RWPE2 (cell line): Measurements from ENCODE around the gene ETV5.

ENCODE experiments used
- ATAC-seq: fragments of 200-7000 bp; cut with Tn5 transposase; 3 replicates; pipeline ENCODE4 v1.9.1; 2021; ENCODE audit warnings: low read depth
- DNase-seq: peaks from one replicate; pipeline ENCODE4 v3.0.0-alpha.2; 2020; ENCODE audit warnings: low spot score
- H3K27ac ChIP-seq: fragments of 450-650 bp; 2 replicates; pipeline ENCODE4 v1.5.1; 2017; ENCODE audit warnings: mild to moderate bottlenecking; ENCODE audit not compliant: poor library complexity, severe bottlenecking
- H3K27me3 ChIP-seq: fragments of 250-450 bp; sonication (Bioruptor Pico); 2 replicates; pipeline ENCODE4 v1.5.1; 2021; ENCODE audit warnings: mild to moderate bottlenecking, moderate library complexity; ENCODE audit not compliant: insufficient read depth, poor library complexity, severe bottlenecking
- H3K36me3 ChIP-seq: fragments of 250-450 bp; sonication (Bioruptor Pico); 2 replicates; pipeline ENCODE4 v1.5.1; 2020; ENCODE audit warnings: low read depth, mild to moderate bottlenecking, moderate library complexity
- H3K4me1 ChIP-seq: fragments of 250-450 bp; sonication (Bioruptor Pico); 2 replicates; pipeline ENCODE4 v1.5.1; 2021; ENCODE audit warnings: mild to moderate bottlenecking, moderate library complexity; ENCODE audit not compliant: insufficient read depth, poor library complexity, severe bottlenecking
- H3K4me3 ChIP-seq: fragments of 250-450 bp; sonication (Bioruptor Pico); 2 replicates; pipeline ENCODE4 v1.5.1; 2021; ENCODE audit warnings: mild to moderate bottlenecking, moderate library complexity; ENCODE audit not compliant: severe bottlenecking
- H3K9me3 ChIP-seq: fragments of 250-450 bp; sonication (Bioruptor Pico); 2 replicates; pipeline ENCODE4 v1.5.1; 2021; ENCODE audit warnings: mild to moderate bottlenecking, moderate library complexity; ENCODE audit not compliant: severe bottlenecking
- TF ChIP-seq, protein P1 (sequence below): fragments of 450-650 bp; IDR thresholded peaks from one replicate; pipeline ENCODE4 v1.5.1; 2017; ENCODE audit warnings: mild to moderate bottlenecking, moderate library complexity; ENCODE audit not compliant: poor library complexity, severe bottlenecking

The ETV5 gene

DNA sequence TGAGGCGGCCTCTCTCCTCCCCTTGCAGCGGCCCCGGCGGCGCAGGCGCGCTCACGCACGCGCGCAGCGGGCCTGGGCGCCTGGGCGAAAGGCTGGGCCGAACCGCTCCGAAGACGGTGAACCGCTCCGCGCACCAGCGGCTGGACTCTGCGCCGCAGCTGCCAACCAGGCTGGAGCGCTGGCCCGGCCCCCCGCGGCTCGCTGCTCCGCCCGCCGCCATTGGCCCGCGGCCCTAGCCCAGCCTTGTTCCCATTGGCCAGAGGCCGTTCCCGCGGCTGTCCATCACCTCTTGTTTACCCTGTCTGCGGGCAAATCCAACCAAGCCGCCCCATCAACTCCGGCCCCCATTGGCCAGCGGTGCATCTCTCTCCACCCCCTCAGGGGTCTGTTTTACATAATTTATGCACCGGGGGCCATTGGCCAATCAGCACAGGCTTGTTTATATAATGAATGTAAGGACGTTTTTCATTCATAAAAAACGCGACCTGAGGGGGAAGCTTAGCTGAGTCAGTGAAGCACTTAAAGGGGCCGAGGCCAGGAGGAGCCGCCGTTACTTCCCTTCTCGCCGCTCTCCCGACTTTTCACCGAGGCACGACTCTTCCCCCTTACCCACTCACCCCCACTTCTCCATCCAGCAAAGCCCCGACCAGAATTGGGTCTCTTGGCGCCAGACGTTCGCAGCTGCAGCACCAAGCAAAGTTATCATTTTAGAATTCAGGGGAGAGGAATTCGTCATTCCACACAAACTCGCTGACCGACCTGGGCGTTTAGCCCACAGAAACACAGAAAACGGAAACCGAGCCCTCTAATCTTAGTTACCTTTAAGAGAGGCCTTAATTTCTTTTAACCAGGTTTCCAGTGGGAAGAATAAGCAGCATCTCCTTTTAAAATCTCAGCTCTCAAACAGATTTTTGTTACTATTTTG, at the start of gene ETV5:
Gene ETV5 (minus strand): TSS at position 149 of the 925 bp plus-strand sequence. CDS start 3,221 bp downstream, outside the sequence.
- H3K36me3 ChIP-seq, result peaks cover 13% of the 10 kb centered on the region
- DNase-seq (peak; percentile 99), ATAC-seq (peak; percentile 88)
- no peaks in the 10 kb centered on the region for H3K9me3 ChIP-seq
- TF ChIP-seq, protein P1, sequence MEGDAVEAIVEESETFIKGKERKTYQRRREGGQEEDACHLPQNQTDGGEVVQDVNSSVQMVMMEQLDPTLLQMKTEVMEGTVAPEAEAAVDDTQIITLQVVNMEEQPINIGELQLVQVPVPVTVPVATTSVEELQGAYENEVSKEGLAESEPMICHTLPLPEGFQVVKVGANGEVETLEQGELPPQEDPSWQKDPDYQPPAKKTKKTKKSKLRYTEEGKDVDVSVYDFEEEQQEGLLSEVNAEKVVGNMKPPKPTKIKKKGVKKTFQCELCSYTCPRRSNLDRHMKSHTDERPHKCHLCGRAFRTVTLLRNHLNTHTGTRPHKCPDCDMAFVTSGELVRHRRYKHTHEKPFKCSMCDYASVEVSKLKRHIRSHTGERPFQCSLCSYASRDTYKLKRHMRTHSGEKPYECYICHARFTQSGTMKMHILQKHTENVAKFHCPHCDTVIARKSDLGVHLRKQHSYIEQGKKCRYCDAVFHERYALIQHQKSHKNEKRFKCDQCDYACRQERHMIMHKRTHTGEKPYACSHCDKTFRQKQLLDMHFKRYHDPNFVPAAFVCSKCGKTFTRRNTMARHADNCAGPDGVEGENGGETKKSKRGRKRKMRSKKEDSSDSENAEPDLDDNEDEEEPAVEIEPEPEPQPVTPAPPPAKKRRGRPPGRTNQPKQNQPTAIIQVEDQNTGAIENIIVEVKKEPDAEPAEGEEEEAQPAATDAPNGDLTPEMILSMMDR, result no peak
- H3K4me1 ChIP-seq, result peaks cover 25% of the 10 kb centered on the region
- peak within 1 kb of the TSS; percentile 61 for H3K4me3 ChIP-seq
- no peaks in the 10 kb centered on the region for H3K27me3 ChIP-seq
- H3K27ac ChIP-seq, result peak within 1 kb of the TSS; percentile 76

DNA sequence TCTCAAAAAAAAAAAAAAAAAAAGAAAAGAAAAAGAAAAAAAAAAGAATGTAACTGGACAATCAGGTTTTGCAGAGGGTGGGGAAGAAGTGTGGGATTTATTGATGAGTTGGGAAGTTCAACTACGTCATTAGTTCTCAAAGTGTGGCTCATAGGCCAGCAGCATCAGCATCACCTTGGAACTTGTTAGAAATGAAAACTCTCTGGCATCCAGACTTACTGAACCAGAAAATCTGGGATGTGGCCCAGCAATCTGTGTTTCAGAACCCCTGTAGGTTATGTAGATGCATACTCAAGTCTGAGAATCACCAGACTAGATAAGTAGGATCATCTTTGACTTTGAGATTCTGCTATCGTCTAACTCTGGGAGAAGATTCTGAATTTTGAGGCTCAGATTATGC, 45.8 kb upstream of the ETV5 start:
- TF ChIP-seq, protein P1, result no peak
- Histone ChIP-seq H3K27me3 (no peaks in the 10 kb centered on the region), H3K4me3 (no peak overlapping the region), H3K9me3 (no peaks in the 10 kb centered on the region), H3K27ac (no peak overlapping the region), H3K4me1 (no peaks in the 10 kb centered on the region), H3K36me3 (no peaks in the 10 kb centered on the region)
- ATAC-seq, result no peak
- no peak for DNase-seq

DNA sequence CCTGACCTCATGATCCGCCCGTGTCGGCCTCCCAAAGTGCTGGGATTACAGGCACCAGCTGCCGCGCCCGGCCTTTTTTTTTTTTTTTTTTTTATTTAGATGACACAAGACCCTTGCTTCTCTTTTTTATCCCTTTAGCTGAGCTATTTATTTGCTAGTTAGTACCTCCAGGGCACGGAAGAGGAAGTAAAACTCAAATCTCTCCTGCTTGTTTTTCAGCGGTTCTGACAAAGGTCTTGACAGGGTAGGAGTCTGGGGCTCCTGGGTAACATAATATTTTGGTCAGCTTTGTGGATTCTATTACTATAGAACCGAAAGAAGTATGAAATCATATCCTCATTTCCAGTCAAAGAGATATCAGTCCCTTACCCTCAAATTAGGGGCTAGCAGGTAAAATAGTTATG, 44.0 kb upstream of the ETV5 start:
- no peaks in the 10 kb centered on the region for H3K9me3 ChIP-seq
- TF ChIP-seq, protein P1, result no peak
- H3K36me3 ChIP-seq, result no peaks in the 10 kb centered on the region
- no peaks in the 10 kb centered on the region for H3K4me1 ChIP-seq
- ATAC-seq (no peak), DNase-seq (no peak)
- no peak overlapping the region for H3K27ac ChIP-seq
- no peak overlapping the region for H3K4me3 ChIP-seq
- no peaks in the 10 kb centered on the region for H3K27me3 ChIP-seq

DNA sequence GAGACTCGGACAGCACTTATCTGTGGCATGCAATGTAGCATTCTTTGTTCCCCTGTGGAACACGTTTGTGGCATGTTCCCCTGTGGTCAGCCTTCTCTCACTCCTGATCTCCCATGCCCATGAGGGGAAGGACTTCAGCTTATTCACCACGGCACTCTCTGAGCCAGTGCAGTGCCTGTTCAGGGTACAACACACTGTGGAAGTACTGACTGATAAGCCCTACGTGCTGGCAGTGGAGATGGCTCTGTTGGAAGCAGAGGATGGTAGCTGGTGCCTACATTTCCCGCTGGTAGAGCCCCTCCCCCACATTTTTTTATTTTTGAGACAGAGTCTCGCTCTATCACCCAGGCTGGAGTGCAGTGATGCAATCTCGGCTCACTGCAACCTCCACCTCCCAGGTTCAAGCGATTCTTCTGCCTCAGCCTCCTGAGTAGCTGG, 43.5 kb upstream of the ETV5 start:
- Histone ChIP-seq H3K36me3 (no peaks in the 10 kb centered on the region), H3K27ac (no peak overlapping the region), H3K4me1 (no peaks in the 10 kb centered on the region), H3K9me3 (no peaks in the 10 kb centered on the region), H3K27me3 (no peaks in the 10 kb centered on the region), H3K4me3 (no peak overlapping the region)
- TF ChIP-seq, protein P1, result no peak
- DNase-seq (no peak), ATAC-seq (no peak)
